K562 (cell line): Measurements from ENCODE around the gene ANKMY1. TPM values are rescaled to one million over a fixed set of nuclear protein-coding genes. Genes with fewer than 3 reads are reported as not detected.

Experiments used
- ATAC-seq: fragments of 200-7000 bp; cut with Tn5 transposase; 3 replicates; pipeline ENCODE4 v1.9.1; 2020; ENCODE audit warnings: moderate library complexity
- BruUV-seq: library from RNA; stranded (reverse); fragments of 400-500 nt; replicated peaks from 2 replicates; lab custom pipeline; 2021; lab: Mats Ljungman, UMichigan
- CTCF ChIA-PET: fragments of 300-600 bp; formaldehyde crosslinking; extraction: SDS; loops from one replicate; lab custom pipeline; 2021; ENCODE audit warnings: low intra/inter-chr PET ratio; lab: Yijun Ruan, JAX
- POLR2A ChIA-PET: fragments of 300-600, 350-650 bp; sonication (Branson Sonifier 250); formaldehyde crosslinking; extraction: SDS; loops from one replicate; lab custom pipeline; 2021; ENCODE audit warnings: antibody characterized with exemption, inconsistent platforms; lab: Yijun Ruan, JAX
- DNase-seq, 4 experiments: peaks; one replicate each; pipeline versions ENCODE4 v3.0.0 to v3.0.0-alpha.2; 2011 to 2018; ENCODE audit warnings: low spot score in 3 of 4, mixed read lengths in 3 of 4; ENCODE audit errors: extremely low read depth in 1 of 4
- FAIRE-seq: peaks from 2 replicates; lab custom pipeline; 2011; peaks lifted over from hg19 to GRCh38; lab: Jason Lieb, UNC
- H2AFZ ChIP-seq: 2 replicates; pipeline ENCODE4 v1.6.0; 2011; ENCODE audit warnings: low read depth, low read length, control low read depth, inconsistent platforms
- H3K27ac ChIP-seq: fragments of 200-600 bp; 3 replicates; pipeline ENCODE4 v1.8.0; 2011; ENCODE audit warnings: low read depth, mild to moderate bottlenecking, control low read depth, inconsistent platforms, low read length, moderate library complexity, mixed read lengths; ENCODE audit errors: extremely low read depth
- H3K27me3 ChIP-seq, 2 experiments: fragments of 300-600 bp in 1 of 2; 2 replicates in 1 of 2; 3 replicates in 1 of 2; pipeline versions ENCODE4 v1.6.0 to v1.8.0; 2011; ENCODE audit warnings: inconsistent platforms in 2 of 2, low read length in 2 of 2, mild to moderate bottlenecking in 1 of 2, mixed read lengths in 1 of 2, moderate library complexity in 1 of 2; ENCODE audit not compliant: control insufficient read depth in 2 of 2, insufficient read depth in 2 of 2
- H3K36me3 ChIP-seq: fragments of 300-600 bp; 3 replicates; pipeline ENCODE4 v1.8.0; 2011; ENCODE audit warnings: mild to moderate bottlenecking, low read length, inconsistent platforms; ENCODE audit not compliant: control insufficient read depth, insufficient read depth
- H3K4me1 ChIP-seq, 2 experiments: fragments of 200-600 bp in 1 of 2; replicated peaks in 1 of 2; 2 replicates in 1 of 2; 3 replicates in 1 of 2; pipeline versions ENCODE4 v1.5.1 to v1.8.0; 2011; ENCODE audit warnings: inconsistent platforms in 2 of 2, low read length in 2 of 2, mild to moderate bottlenecking in 1 of 2, mixed read lengths in 1 of 2, moderate library complexity in 1 of 2; ENCODE audit not compliant: control insufficient read depth in 2 of 2, insufficient read depth in 2 of 2
- H3K4me2 ChIP-seq: 2 replicates; pipeline ENCODE4 v1.6.1; 2011; ENCODE audit warnings: low read length, control low read depth, inconsistent platforms, mixed read lengths; ENCODE audit not compliant: insufficient read depth
- H3K4me3 ChIP-seq: fragments of 200-600 bp; sonication (generic), shearing (Covaris generic); 2 replicates; pipeline ENCODE4 v1.5.1; 2016; ENCODE audit warnings: control low read depth, inconsistent platforms
- H3K79me2 ChIP-seq: fragments of 200-600 bp; 3 replicates; pipeline ENCODE4 v1.8.0; 2011; ENCODE audit warnings: low read length, inconsistent platforms; ENCODE audit not compliant: control insufficient read depth, insufficient read depth
- H3K9ac ChIP-seq, 2 experiments: 2 replicates each; pipeline versions ENCODE4 v1.6.0 to v1.6.1; 2011; ENCODE audit warnings: low read depth in 2 of 2, low read length in 2 of 2, control low read depth in 1 of 2, inconsistent platforms in 1 of 2, mild to moderate bottlenecking in 1 of 2, mixed read lengths in 1 of 2; ENCODE audit not compliant: insufficient read depth in 1 of 2
- H3K9me1 ChIP-seq: one replicate; pipeline ENCODE4 v1.6.0; 2011; ENCODE audit warnings: inconsistent platforms, mild to moderate bottlenecking, low read length, moderate library complexity; ENCODE audit not compliant: control insufficient read depth, insufficient read depth
- H3K9me3 ChIP-seq: replicated peaks from 2 replicates; pipeline ENCODE4 v1.5.1; 2011; ENCODE audit warnings: low read depth, low read length, inconsistent platforms; ENCODE audit not compliant: control insufficient read depth, insufficient read depth
- H4K20me1 ChIP-seq: replicated peaks from 2 replicates; pipeline ENCODE4 v1.6.1; 2011; ENCODE audit warnings: low read length, inconsistent platforms, mixed read lengths; ENCODE audit not compliant: control insufficient read depth, insufficient read depth
- ARNT ChIP-seq, 2 experiments: fragments of 450-650 bp; IDR thresholded peaks; 2 replicates each; pipeline ENCODE4 v1.6.1; 2016; ENCODE audit warnings: mild to moderate bottlenecking in 1 of 2
- ATF4 ChIP-seq: fragments of 450-650 bp; formaldehyde crosslinking; IDR thresholded peaks from 2 replicates; pipeline ENCODE4 v1.4.0; 2022; ENCODE audit warnings: mild to moderate bottlenecking, moderate library complexity
- CXXC5 ChIP-seq: fragments of 250-450 bp; sonication (Bioruptor Pico); IDR thresholded peaks from 2 replicates; pipeline ENCODE4 v1.8.0; 2022; ENCODE audit warnings: inconsistent platforms, mild to moderate bottlenecking, moderate library complexity
- DNMT1 ChIP-seq: fragments of 450-650 bp; IDR thresholded peaks from 2 replicates; pipeline ENCODE4 v1.6.1; 2016; ENCODE audit warnings: antibody characterized with exemption, mild to moderate bottlenecking
- E2F5 ChIP-seq: sonication (generic); formaldehyde crosslinking; IDR thresholded peaks from 2 replicates; pipeline ENCODE4 v1.8.0; 2022; ENCODE audit warnings: mild to moderate bottlenecking, missing genetic modification reagents
- E2F6 ChIP-seq, 2 experiments: IDR thresholded peaks; 2 replicates each; pipeline ENCODE4 v1.6.1; 2011; ENCODE audit warnings: borderline replicate concordance in 1 of 2, control low read depth in 1 of 2, low read depth in 1 of 2, low read length in 1 of 2, mild to moderate bottlenecking in 1 of 2, mixed read lengths in 1 of 2, moderate library complexity in 1 of 2; ENCODE audit not compliant: insufficient read depth in 1 of 2, insufficient read length in 1 of 2, poor library complexity in 1 of 2, severe bottlenecking in 1 of 2; ENCODE audit errors: extremely low read depth in 1 of 2
- FOXJ3 ChIP-seq: sonication (generic); formaldehyde crosslinking; IDR thresholded peaks from 2 replicates; pipeline ENCODE4 v1.4.0; 2020; ENCODE audit warnings: mild to moderate bottlenecking, missing genetic modification reagents
- HES1 ChIP-seq: fragments of 450-650 bp; IDR thresholded peaks from 2 replicates; pipeline ENCODE4 v1.6.1; 2016; ENCODE audit warnings: low read depth, mild to moderate bottlenecking, moderate library complexity
- NR2C1 ChIP-seq, 2 experiments: fragments of 450-650 bp; IDR thresholded peaks; 2 replicates each; pipeline ENCODE4 v1.6.1; 2017; ENCODE audit warnings: mild to moderate bottlenecking in 2 of 2, antibody characterized with exemption in 1 of 2, inconsistent platforms in 1 of 2, missing compliant biosample characterization in 1 of 2, missing genetic modification characterization in 1 of 2
- NRF1 ChIP-seq, 2 experiments: fragments of 450-650 bp; IDR thresholded peaks in 1 of 2; conservative IDR thresholded peaks in 1 of 2; 2 replicates each; pipeline ENCODE4 v1.6.1; 2014; ENCODE audit warnings: mild to moderate bottlenecking in 2 of 2
- SMAD4 ChIP-seq: fragments of 250-450 bp; sonication (Bioruptor Pico); conservative IDR thresholded peaks from 2 replicates; pipeline ENCODE4 v1.8.0; 2021; ENCODE audit warnings: inconsistent platforms, mild to moderate bottlenecking, moderate library complexity
- STAG1 ChIP-seq: sonication (generic); formaldehyde crosslinking; IDR thresholded peaks from 2 replicates; pipeline ENCODE4 v1.5.0; 2020; ENCODE audit warnings: missing genetic modification reagents, borderline replicate concordance
- TCF7 ChIP-seq: sonication (generic); IDR thresholded peaks from 2 replicates; pipeline ENCODE4 v1.6.1; 2016; ENCODE audit warnings: antibody characterized with exemption, borderline replicate concordance
- THRAP3 ChIP-seq: fragments of 450-650 bp; IDR thresholded peaks from 2 replicates; pipeline ENCODE4 v1.6.1; 2016; ENCODE audit warnings: mild to moderate bottlenecking, inconsistent platforms, borderline replicate concordance
- ZNF140 ChIP-seq: fragments of 250-450 bp; sonication (Bioruptor Pico); IDR thresholded peaks from 2 replicates; pipeline ENCODE4 v1.8.0; 2021; ENCODE audit warnings: moderate library complexity, mild to moderate bottlenecking, inconsistent platforms
- ZNF174 ChIP-seq: fragments of 250-450 bp; sonication (Bioruptor Pico); IDR thresholded peaks from 2 replicates; pipeline ENCODE4 v1.4.0; 2020; ENCODE audit warnings: mild to moderate bottlenecking
- ZNF436 ChIP-seq: fragments of 250-450, 450-650 bp; sonication (Bioruptor Pico); formaldehyde crosslinking; IDR thresholded peaks from 2 replicates; pipeline ENCODE4 v1.7.0; 2020; ENCODE audit warnings: mild to moderate bottlenecking
- WGBS: fragments of 100-300 bp; shearing (Covaris generic); methylation state at CpG from one replicate; pipeline ENCODE4 v1.1.6; 2016; ENCODE audit warnings: low coverage, mixed read lengths; ENCODE audit not compliant: insufficient coverage; ENCODE audit errors: missing lambda C conversion rate; 5-methylcytosine and 5-hydroxymethylcytosine counted together
- in situ Hi-C: fragments of 300-500 bp; cut with MboI; formaldehyde crosslinking; loops from 4 replicates; pipeline ENCODE4 v1.15.0; 2018; ENCODE audit warnings: inconsistent platforms, mixed read lengths
- intact Hi-C: fragments of 100-400 bp; cut with micrococcal nuclease; formaldehyde crosslinking; loops from 2 replicates; pipeline ENCODE4 v1.14.2; 2022
- polyA plus RNA-seq, 8 experiments: library from polyadenylated mRNA; depleted of rRNA in 4 of 8; stranded (reverse) in 5 of 8; unstranded in 3 of 8; fragments of >200 nt; fragmentation: Nextera tagmentation in 2 of 8; fragmentation: Illumina TruSeq in 1 of 8; extraction: Ambion mirVana in 2 of 8; extraction: Trizol in 1 of 8; gene quantifications; 2 replicates each; pipeline versions ENCODE4 v1.2.1 to v1.2.3, GENCODE V29; 2011 to 2014; ENCODE audit warnings: inconsistent platforms in 1 of 8, missing spikeins in 1 of 8
- total RNA-seq, 7 experiments: library from RNA; depleted of rRNA in 6 of 7; stranded (reverse); fragments of >200 nt in 6 of 7; fragmentation: Illumina TruSeq in 2 of 7; extraction: Trizol in 2 of 7; gene quantifications; 2 replicates each; pipeline versions ENCODE4 v1.2.1 to v1.2.3, GENCODE V29; 2011 to 2021; ENCODE audit warnings: low replicate concordance in 1 of 7

The ANKMY1 gene
- total and polyA plus RNA-seq, 9 of the 15 experiments (the other 6 are each of a cell fraction or from before 2014, with no cell fraction given) = 0.75 to 15.1 (median 11.7) TPM

- ATAC-seq (peak; percentile 85), DNase-seq (peak; percentile 76 to 93 (median 88)), FAIRE-seq (no peak)
- peak within 1 kb of the TSS; percentile 59; the same call in 1 of the 2 replicates for H2AFZ ChIP-seq
- H3K9me1 ChIP-seq = peaks cover 2% of the 10 kb centered on the region
- H3K4me1 ChIP-seq = peaks cover 0 to 33% of the 10 kb centered on the region in 2 experiments; a peak in 3 of 5 replicates
- in situ Hi-C loops = loop anchor here (5.0 kb wide), 1 partner anchor 203 kb away; no protein-coding TSS in a partner anchor
- H3K4me2 ChIP-seq = peak within 1 kb of the TSS; percentile 46; the same call in 1 of the 2 replicates
- 0% methylated on average over 22 of the region's 77 CpGs for WGBS
- H3K9me3 ChIP-seq = no peaks in the 10 kb centered on the region
- H3K27me3 ChIP-seq = peaks cover 6 to 39% of the 10 kb centered on the region in 2 experiments; a peak in 4 of 5 replicates
- no peaks in the 10 kb centered on the region for H3K36me3 ChIP-seq
- peak within 1 kb of the TSS; percentile 39 for H3K4me3 ChIP-seq
- peak within 1 kb of the TSS in 1 of 2 experiments; percentile 82; a peak in 2 of 4 replicates for H3K9ac ChIP-seq
- ChIA-PET POLR2A (interaction anchor here (0.5 to 0.7 kb wide), 2 partner anchors 75 to 136 kb away, joined by 3 to 4 read pairs; no protein-coding TSS in a partner anchor), CTCF (interaction anchor here (0.7 kb wide), 1 partner anchor 202 kb away, joined by 4 read pairs; no protein-coding TSS in a partner anchor)
- H3K79me2 ChIP-seq = no peaks in the 10 kb centered on the region
- no TSS peak for BruUV-seq
- no peak within 1 kb of the TSS for H3K27ac ChIP-seq
- intact Hi-C loops = no loop called here
- peaks cover 12% of the 10 kb centered on the region; the same call in 1 of the 2 replicates for H4K20me1 ChIP-seq
- TF ChIP-seq ZNF174 (CRISPR knock-in tag) (no peak), HES1 (no peak), E2F5 (CRISPR knock-in tag) (no peak), SMAD4 (no peak), NRF1 (conservative IDR thresholded peaks at IDR 0.05 in 1 of 2, IDR thresholded peaks at IDR 0.05 in 1 of 2) (peak in 1 of 2 experiments; percentile 24; a peak in 2 of 4 replicates), STAG1 (CRISPR knock-in tag) (no peak), ARNT (IDR thresholded peaks at IDR 0.05) (no peak), CXXC5 (CRISPR knock-in tag) (peak; percentile 48; the same call in 1 of the 2 replicates), E2F6 (IDR thresholded peaks at IDR 0.05; ENCODE audit: borderline replicate concordance in 1 of 2, extremely low read depth in 1 of 2, insufficient read depth in 1 of 2, insufficient read length in 1 of 2, low read depth in 1 of 2, low read length in 1 of 2, poor library complexity in 1 of 2, severe bottlenecking in 1 of 2) (peak in 1 of 2 experiments; percentile 80), THRAP3 (no peak), NR2C1 (IDR thresholded peaks at IDR 0.05) (no peak), NR2C1 (tag; IDR thresholded peaks at IDR 0.05) (no peak), FOXJ3 (no peak), ZNF140 (CRISPR knock-in tag) (no peak), TCF7 (no peak), ZNF436 (CRISPR knock-in tag) (no peak), ATF4 (CRISPR knock-in tag) (no peak), DNMT1 (no peak)
Observed at GRCh38 chr2:240435457-240435947, 122.3 kb downstream of the ANKMY1 start, which contains the start of gene GPC1. GPC1 (plus strand) TSS chr2:240435663; CDS start chr2:240435919, 256 bp downstream.
